Measurements from ENCODE around the gene C18orf63.

C18orf63 gene

DNA sequence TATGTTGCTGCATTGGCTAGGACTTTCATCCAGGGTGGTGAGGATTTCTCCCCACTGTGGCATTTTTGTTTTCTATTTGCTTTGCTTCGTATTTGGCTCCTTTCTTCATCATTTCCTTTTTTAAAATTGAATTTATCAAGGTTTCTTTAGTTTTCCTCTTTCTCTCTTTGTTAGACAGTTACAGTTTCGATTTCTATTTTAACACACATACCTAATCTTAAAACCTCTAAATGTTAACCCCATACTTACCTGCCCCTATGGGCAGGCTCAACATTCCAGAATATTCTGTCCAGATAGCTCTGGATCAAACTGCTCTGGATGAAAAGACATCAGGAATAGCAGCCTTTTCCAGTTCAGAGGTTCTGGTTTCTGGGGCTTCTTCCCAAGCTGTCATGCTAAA is 92.2 kb downstream of the C18orf63 start:
- Histone ChIP-seq H3K9ac (ENCODE audit: low read length) (no peak overlapping the region), H3K4me2 (ENCODE audit: low read depth, low read length, poor library complexity, severe bottlenecking) (no peak overlapping the region), H3K9me3 (ENCODE audit: insufficient read depth, low read length) (no peaks in the 10 kb centered on the region), H3K36me3 (ENCODE audit: low read length) (no peaks in the 10 kb centered on the region), H3K27me3 (ENCODE audit: low read length) (no peaks in the 10 kb centered on the region), H3K9me2 (replicated peaks; ENCODE audit: insufficient read depth, low read length) (no peaks in the 10 kb centered on the region), H3F3A (ENCODE audit: insufficient read depth) (no peaks in the 10 kb centered on the region), H3K4me3 (ENCODE audit: insufficient read depth, low read length, poor library complexity, severe bottlenecking) (no peak overlapping the region), H4K20me1 (ENCODE audit: low read depth, low read length) (no peaks in the 10 kb centered on the region), H3K79me2 (ENCODE audit: insufficient read depth, low read length) (no peaks in the 10 kb centered on the region), H3K27ac (ENCODE audit: low read depth, low read length) (no peak overlapping the region), H2AFZ (ENCODE audit: low read depth, low read length, severe bottlenecking) (no peak overlapping the region)
- TF ChIP-seq, protein P1, sequence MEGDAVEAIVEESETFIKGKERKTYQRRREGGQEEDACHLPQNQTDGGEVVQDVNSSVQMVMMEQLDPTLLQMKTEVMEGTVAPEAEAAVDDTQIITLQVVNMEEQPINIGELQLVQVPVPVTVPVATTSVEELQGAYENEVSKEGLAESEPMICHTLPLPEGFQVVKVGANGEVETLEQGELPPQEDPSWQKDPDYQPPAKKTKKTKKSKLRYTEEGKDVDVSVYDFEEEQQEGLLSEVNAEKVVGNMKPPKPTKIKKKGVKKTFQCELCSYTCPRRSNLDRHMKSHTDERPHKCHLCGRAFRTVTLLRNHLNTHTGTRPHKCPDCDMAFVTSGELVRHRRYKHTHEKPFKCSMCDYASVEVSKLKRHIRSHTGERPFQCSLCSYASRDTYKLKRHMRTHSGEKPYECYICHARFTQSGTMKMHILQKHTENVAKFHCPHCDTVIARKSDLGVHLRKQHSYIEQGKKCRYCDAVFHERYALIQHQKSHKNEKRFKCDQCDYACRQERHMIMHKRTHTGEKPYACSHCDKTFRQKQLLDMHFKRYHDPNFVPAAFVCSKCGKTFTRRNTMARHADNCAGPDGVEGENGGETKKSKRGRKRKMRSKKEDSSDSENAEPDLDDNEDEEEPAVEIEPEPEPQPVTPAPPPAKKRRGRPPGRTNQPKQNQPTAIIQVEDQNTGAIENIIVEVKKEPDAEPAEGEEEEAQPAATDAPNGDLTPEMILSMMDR (IDR thresholded peaks at IDR 0.05; ENCODE audit: insufficient read depth, low read length, poor library complexity, severe bottlenecking): no peak
- TF ChIP-seq EZH2phosphoT487 (conservative IDR thresholded peaks at IDR 0.05; ENCODE audit: low read length): no peak

Data from SU-DHL-6 (cell line).